Measurements from ENCODE around the gene EPS8L3.

EPS8L3 gene

DNA sequence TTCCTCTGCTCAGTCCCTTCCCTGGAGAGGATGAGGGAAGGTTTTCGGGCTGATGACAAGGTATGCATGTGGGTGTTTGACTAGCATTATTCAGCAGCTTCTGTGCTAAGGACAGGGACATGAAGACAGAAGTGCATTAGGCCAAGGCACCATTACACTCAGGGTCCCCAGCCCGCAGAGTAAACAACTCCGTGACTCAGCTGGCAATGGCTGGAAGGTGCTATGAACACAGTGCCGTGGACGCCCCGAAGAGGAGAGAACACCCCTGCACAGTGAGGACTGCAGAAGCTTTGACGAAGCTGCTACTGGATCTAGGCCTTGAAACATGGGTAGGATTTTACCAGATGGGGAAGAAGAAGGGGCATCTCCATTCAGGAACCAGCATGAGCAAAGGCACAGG, 13.7 kb upstream of the EPS8L3 start:
- Histone ChIP-seq H3K4me3 (no peak overlapping the region), H3K27ac (peak overlapping the region in 1 of 2 donors; percentile 70)
- TF ChIP-seq, protein P1, sequence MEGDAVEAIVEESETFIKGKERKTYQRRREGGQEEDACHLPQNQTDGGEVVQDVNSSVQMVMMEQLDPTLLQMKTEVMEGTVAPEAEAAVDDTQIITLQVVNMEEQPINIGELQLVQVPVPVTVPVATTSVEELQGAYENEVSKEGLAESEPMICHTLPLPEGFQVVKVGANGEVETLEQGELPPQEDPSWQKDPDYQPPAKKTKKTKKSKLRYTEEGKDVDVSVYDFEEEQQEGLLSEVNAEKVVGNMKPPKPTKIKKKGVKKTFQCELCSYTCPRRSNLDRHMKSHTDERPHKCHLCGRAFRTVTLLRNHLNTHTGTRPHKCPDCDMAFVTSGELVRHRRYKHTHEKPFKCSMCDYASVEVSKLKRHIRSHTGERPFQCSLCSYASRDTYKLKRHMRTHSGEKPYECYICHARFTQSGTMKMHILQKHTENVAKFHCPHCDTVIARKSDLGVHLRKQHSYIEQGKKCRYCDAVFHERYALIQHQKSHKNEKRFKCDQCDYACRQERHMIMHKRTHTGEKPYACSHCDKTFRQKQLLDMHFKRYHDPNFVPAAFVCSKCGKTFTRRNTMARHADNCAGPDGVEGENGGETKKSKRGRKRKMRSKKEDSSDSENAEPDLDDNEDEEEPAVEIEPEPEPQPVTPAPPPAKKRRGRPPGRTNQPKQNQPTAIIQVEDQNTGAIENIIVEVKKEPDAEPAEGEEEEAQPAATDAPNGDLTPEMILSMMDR (IDR thresholded peaks at IDR 0.05) = no peak
- DNase-seq (ENCODE audit: low spot score) = peak; percentile 59

DNA sequence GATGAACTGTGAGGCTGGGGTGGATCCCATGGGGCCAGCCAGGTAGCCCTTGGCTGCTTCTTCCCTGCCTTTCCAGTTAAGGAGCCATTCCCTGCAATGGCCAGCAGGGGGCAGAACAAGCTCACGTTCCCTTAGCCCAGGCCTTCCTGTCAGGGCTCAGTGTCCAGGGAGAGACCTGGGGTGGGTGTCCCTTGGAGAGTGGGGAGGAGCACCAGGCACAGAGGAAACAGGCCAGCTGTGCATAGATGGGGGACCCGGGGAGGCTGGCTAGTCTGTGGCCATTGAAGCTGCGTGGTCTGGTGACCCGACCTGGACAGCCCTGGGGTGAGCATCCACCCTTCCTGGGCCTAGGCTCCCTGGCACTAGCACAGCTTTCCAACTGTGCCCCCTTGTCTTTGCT, 13.2 kb upstream of the EPS8L3 start:
- peak; percentile 88 for DNase-seq (ENCODE audit: low spot score)
- H3K4me3 ChIP-seq = no peak overlapping the region
- TF ChIP-seq, protein P1 (IDR thresholded peaks at IDR 0.05) = peak; percentile 90
- peak overlapping the region in 1 of 2 donors; percentile 70 for H3K27ac ChIP-seq

DNA sequence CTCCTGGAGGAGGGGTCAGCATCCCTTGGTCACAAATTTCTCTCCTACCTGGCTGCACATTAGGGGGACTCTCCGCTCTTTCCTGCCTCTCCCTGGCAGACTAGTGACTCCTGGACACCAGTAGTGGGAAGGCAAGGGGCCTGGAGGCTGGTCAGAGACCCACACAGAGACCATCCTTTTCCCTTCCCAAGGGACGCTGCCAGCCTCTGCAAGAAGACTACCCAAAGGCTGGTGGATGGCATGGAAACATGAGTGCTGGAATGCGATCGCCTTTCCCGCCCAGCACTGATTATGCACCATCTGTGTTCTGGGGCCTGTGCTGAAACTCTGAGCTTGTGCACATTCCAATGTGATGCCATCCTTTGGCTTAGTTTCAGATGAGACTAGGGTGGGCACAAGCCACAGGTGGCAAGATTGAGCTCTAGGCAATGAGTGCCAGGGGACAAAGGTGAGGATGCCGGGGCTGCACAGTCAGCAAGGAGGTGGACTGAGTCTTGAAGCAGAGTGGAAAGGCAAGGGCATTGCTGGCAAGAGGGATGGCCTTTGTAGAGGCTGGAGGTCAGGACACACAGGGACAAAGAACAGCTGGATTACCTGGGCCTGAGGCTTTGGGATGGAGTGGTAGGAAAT, 12.6 kb upstream of the EPS8L3 start:
- DNase-seq (ENCODE audit: low spot score) = peak; percentile 70
- TF ChIP-seq, protein P1 (IDR thresholded peaks at IDR 0.05) = no peak
- Histone ChIP-seq H3K27ac (no peak overlapping the region), H3K4me3 (no peak overlapping the region)

DNA sequence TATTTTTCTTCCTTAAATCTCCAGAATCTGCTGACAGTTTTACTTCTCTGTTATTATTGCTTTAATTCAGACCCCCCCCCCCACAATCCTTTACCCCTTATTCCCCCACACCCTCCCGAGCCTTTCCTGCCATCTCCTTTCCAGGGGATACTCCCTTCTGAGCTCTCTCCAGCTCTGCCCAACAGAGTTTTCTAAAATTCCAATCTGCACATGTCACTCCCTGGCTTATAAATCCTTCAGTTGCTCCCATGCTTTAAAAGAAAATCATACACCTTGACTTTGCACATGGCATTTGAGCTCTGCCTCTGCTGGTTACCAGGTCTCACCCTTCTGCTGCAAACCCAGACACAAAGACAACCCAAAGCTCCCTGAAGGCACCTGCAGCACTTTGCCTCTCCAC, 11.7 kb upstream of the EPS8L3 start:
- no peak overlapping the region for H3K4me3 ChIP-seq
- no peak for DNase-seq (ENCODE audit: low spot score)
- no peak overlapping the region for H3K27ac ChIP-seq
- TF ChIP-seq, protein P1 (IDR thresholded peaks at IDR 0.05) = no peak

DNA sequence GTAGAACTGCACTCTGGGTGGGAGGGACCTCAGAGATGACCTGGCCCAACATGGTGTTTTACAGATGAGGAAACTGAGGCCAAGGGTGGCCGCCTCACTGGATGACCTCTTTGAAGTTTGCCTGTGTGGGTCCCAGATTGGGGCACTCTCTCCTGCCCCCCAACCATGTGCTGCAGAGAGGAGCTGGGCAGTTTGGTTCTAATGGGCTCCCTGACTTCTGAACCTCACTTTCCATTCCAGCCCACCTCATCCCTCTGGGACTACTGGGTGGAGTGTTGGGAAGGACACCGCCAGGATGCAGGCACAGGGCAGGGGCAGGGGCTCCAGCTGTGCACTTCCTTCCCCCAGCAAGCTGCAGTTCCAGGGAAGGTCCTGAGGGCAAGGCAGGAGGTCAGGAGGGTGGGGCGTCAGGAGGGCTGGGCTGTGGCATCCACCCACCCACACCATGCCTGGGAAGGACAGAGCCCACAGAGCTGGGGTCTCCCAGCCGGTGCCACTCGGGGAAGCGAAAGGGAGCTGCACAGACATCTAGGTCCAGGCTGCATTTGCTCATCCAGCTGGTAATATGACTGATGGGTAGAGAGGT, 10.3 kb upstream of the EPS8L3 start:
- H3K4me3 ChIP-seq = no peak overlapping the region
- TF ChIP-seq, protein P1 (IDR thresholded peaks at IDR 0.05) = no peak
- DNase-seq (ENCODE audit: low spot score) = no peak
- H3K27ac ChIP-seq = no peak overlapping the region

DNA sequence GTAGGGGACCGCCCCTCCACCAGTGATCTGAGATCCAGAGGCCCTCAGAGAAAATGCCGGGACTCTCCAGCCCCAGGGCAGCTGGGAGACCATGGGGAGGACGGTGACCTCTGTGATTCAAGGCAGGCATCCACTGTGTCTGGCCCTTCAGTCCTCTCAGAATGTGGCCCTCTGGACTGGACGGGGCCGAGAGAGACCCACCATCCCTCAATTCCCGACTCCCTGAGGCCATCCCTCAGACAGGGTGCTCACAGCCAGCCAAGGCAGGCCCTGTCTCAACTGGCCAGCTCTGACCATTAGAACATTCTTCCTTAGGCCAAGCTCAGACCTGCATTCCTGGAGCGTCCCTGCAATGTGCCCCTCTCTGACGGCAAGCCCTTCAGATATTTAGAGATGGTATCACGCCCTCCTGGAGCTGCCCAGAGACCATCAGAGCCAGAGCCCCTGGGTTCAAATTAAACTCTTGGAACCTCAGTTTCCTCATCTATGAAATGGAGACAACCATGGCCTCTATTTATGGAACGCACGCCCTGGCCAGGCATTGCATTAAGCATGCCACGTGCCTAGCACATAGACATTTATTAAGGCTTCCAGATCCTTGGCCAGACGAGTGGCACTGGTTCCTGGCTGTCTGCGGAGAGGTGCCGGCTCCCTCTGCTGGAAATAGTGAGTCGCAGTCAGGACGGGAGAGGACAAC, 9.6 kb upstream of the EPS8L3 start:
- TF ChIP-seq, protein P1 (IDR thresholded peaks at IDR 0.05) = peak; percentile 73
- DNase-seq (ENCODE audit: low spot score) = peak; percentile 89
- Histone ChIP-seq H3K4me3 (no peak overlapping the region), H3K27ac (no peak overlapping the region)

Measured in coronary artery (tissue), 2 donors.